Endothelial cell of umbilical vein (primary cell): Measurements from ENCODE around the gene PRPSAP1. TPM values are rescaled to one million over a fixed set of nuclear protein-coding genes. Genes with fewer than 3 reads are reported as not detected.

Experiments
- BruUV-seq: library from RNA; stranded (reverse); fragments of 400-500 nt; replicated peaks from 2 replicates; lab custom pipeline; 2021; lab: Mats Ljungman, UMichigan
- CTCF ChIA-PET: fragments of 300-600, 350-600 bp; sonication (Branson Sonifier 250); formaldehyde crosslinking; loops from one replicate; lab custom pipeline; 2021; ENCODE audit warnings: antibody characterized with exemption, inconsistent platforms; lab: Charles Lee
- POLR2A ChIA-PET: fragments of 300-600, 350-600 bp; sonication (Branson Sonifier 250); formaldehyde crosslinking; loops from one replicate; lab custom pipeline; 2021; ENCODE audit warnings: antibody characterized with exemption, inconsistent platforms; lab: Charles Lee
- DNase-seq: peaks from one replicate; pipeline ENCODE4 v3.0.0-alpha.2; 2011; ENCODE audit warnings: low read depth, low spot score
- FAIRE-seq: peaks from 2 replicates; lab custom pipeline; 2011; peaks lifted over from hg19 to GRCh38; lab: Jason Lieb, UNC
- H2AFZ ChIP-seq: 2 replicates; pipeline ENCODE4 v1.6.0; 2012; ENCODE audit warnings: low read depth, low read length, control low read depth, inconsistent platforms
- H3K27ac ChIP-seq: 2 replicates; pipeline ENCODE4 v1.5.1; 2011; ENCODE audit warnings: low read depth, mild to moderate bottlenecking, control low read depth, low read length, moderate library complexity; ENCODE audit not compliant: insufficient read depth
- H3K27me3 ChIP-seq, 2 experiments: 2 replicates each; pipeline versions ENCODE4 v1.6.0 to v1.6.1; 2011; ENCODE audit warnings: low read length in 2 of 2, mixed read lengths in 1 of 2; ENCODE audit not compliant: control insufficient read depth in 2 of 2, insufficient read depth in 2 of 2
- H3K36me3 ChIP-seq, 2 experiments: 2 replicates in 1 of 2; 3 replicates in 1 of 2; pipeline ENCODE4 v1.5.1; 2011; ENCODE audit warnings: low read length in 2 of 2, mild to moderate bottlenecking in 1 of 2, moderate library complexity in 1 of 2; ENCODE audit not compliant: control insufficient read depth in 2 of 2, insufficient read depth in 2 of 2; ENCODE audit errors: extremely low read depth in 1 of 2
- H3K4me1 ChIP-seq: 3 replicates; pipeline ENCODE4 v1.5.1; 2011; ENCODE audit warnings: mild to moderate bottlenecking, low read length; ENCODE audit not compliant: control insufficient read depth, insufficient read depth; ENCODE audit errors: extremely low read depth
- H3K4me2 ChIP-seq: 2 replicates; pipeline ENCODE4 v1.6.1; 2011; ENCODE audit warnings: low read length, control low read depth, mixed read lengths; ENCODE audit not compliant: insufficient read depth
- H3K4me3 ChIP-seq, 3 experiments: fragments of 200-600 bp in 1 of 3; sonication (generic), shearing (Covaris generic) in 1 of 3; replicated peaks in 1 of 3; 2 replicates each; pipeline ENCODE4 v1.5.1; 2011 to 2016; ENCODE audit warnings: control low read depth in 3 of 3, low read length in 3 of 3, mild to moderate bottlenecking in 2 of 3, inconsistent platforms in 1 of 3, low read depth in 1 of 3, moderate library complexity in 1 of 3; ENCODE audit not compliant: insufficient read depth in 1 of 3
- H3K79me2 ChIP-seq: 2 replicates; pipeline ENCODE4 v1.6.0; 2012; ENCODE audit warnings: low read length, inconsistent platforms; ENCODE audit not compliant: control insufficient read depth, insufficient read depth
- H3K9ac ChIP-seq: replicated peaks from 2 replicates; pipeline ENCODE3; 2011; ENCODE audit warnings: low read length, control low read depth; ENCODE audit not compliant: insufficient read depth; ENCODE audit errors: extremely low read depth
- H3K9me1 ChIP-seq: replicated peaks from 3 replicates; pipeline ENCODE4 v1.6.0; 2011; ENCODE audit warnings: mild to moderate bottlenecking, low read length; ENCODE audit not compliant: control insufficient read depth, insufficient read depth; ENCODE audit errors: extremely low read depth
- H3K9me3 ChIP-seq: replicated peaks from 2 replicates; pipeline ENCODE4 v1.5.1; 2012; ENCODE audit warnings: low read length, inconsistent platforms; ENCODE audit not compliant: control insufficient read depth, insufficient read depth
- H4K20me1 ChIP-seq: replicated peaks from 2 replicates; pipeline ENCODE3; 2011; ENCODE audit warnings: mild to moderate bottlenecking, low read length; ENCODE audit not compliant: control insufficient read depth, insufficient read depth; ENCODE audit errors: extremely low read depth
- CTCF ChIP-seq, 2 donors: IDR thresholded peaks; 1 replicate in 1 of 2; 2 replicates in 1 of 2; pipeline ENCODE4 v1.5.1; 2011; ENCODE audit warnings: low read length in 2 of 2, mild to moderate bottlenecking in 2 of 2, moderate library complexity in 2 of 2, control low read depth in 1 of 2, inconsistent platforms in 1 of 2, low read depth in 1 of 2; ENCODE audit not compliant: insufficient read depth in 1 of 2; ENCODE audit errors: extremely low read depth in 1 of 2
- EZH2 ChIP-seq: IDR thresholded peaks from 2 replicates; pipeline ENCODE4 v1.6.1; 2012; ENCODE audit warnings: borderline replicate concordance, low read depth, mild to moderate bottlenecking, moderate library complexity, low read length, inconsistent platforms; ENCODE audit not compliant: severe bottlenecking
- FOS ChIP-seq: IDR thresholded peaks from 2 replicates; pipeline ENCODE4 v1.6.1; 2011; ENCODE audit warnings: mild to moderate bottlenecking, low read length, moderate library complexity, borderline replicate concordance; ENCODE audit not compliant: insufficient read depth
- GATA2 ChIP-seq: IDR thresholded peaks from 2 replicates; pipeline ENCODE4 v1.7.0; 2011; ENCODE audit warnings: low read depth, mild to moderate bottlenecking, moderate library complexity, mixed read lengths, low read length; ENCODE audit not compliant: insufficient read length, insufficient read depth
- JUN ChIP-seq: IDR thresholded peaks from 2 replicates; pipeline ENCODE4 v1.6.1; 2011; ENCODE audit warnings: borderline replicate concordance, low read depth; ENCODE audit not compliant: insufficient read length, insufficient read depth
- MAX ChIP-seq: IDR thresholded peaks from 2 replicates; pipeline ENCODE4 v1.6.1; 2011; ENCODE audit not compliant: insufficient read depth, insufficient read length
- MYC ChIP-seq: IDR thresholded peaks from one replicate; pipeline ENCODE4 v1.6.1; 2011; ENCODE audit warnings: mild to moderate bottlenecking, low read depth, low read length
- POLR2A ChIP-seq: IDR thresholded peaks from 2 replicates; pipeline ENCODE4 v1.6.1; 2012; ENCODE audit warnings: low read depth, mild to moderate bottlenecking, control low read depth, low read length
- POLR2AphosphoS5 ChIP-seq: IDR thresholded peaks from 2 replicates; pipeline ENCODE4 v1.6.1; 2012; ENCODE audit warnings: low read depth, mild to moderate bottlenecking, control low read depth, low read length, moderate library complexity; ENCODE audit not compliant: insufficient read depth
- dilution Hi-C: fragments of 300-500 bp; cut with MboI; formaldehyde crosslinking; loops from one replicate; pipeline ENCODE4 v1.15.0; 2019; ENCODE audit warnings: low sequenced_read_pairs; ENCODE audit not compliant: extremely low pct_ligation_motif_present
- intact Hi-C: fragments of 100-400 bp; cut with micrococcal nuclease; formaldehyde crosslinking; loops from one replicate; pipeline ENCODE4 v1.10.0; 2022
- polyA plus RNA-seq, 4 experiments: library from polyadenylated mRNA; depleted of rRNA in 3 of 4; stranded (reverse) in 3 of 4; unstranded in 1 of 4; fragments of >200 nt; gene quantifications; 2 replicates each; pipeline versions ENCODE4 v1.2.1 to v1.2.3, GENCODE V29; 2011 to 2012; ENCODE audit warnings: missing spikeins in 1 of 4
- total RNA-seq: library from RNA; stranded (reverse); gene quantifications from 2 replicates; pipeline ENCODE4 v1.2.3, GENCODE V29; 2021

PRPSAP1 gene
- total and polyA plus RNA-seq, 2 donors (not counting 3 experiments of a cell fraction or from before 2014, with no cell fraction given) = 90.2 to 123 TPM

- Histone ChIP-seq H3K27me3 (no peaks in the 10 kb centered on the region), H3K79me2 (no peaks in the 10 kb centered on the region), H3K36me3 (peaks cover 10 to 13% of the 10 kb centered on the region in 2 experiments), H3K27ac (no peak within 1 kb of the TSS), H3K4me1 (no peaks in the 10 kb centered on the region), H3K4me2 (no peak within 1 kb of the TSS), H3K9me3 (no peaks in the 10 kb centered on the region), H4K20me1 (no peaks in the 10 kb centered on the region), H3K9me1 (no peaks in the 10 kb centered on the region), H3K9ac (no peak within 1 kb of the TSS), H2AFZ (no peak within 1 kb of the TSS), H3K4me3 (no peak within 1 kb of the TSS)
- dilution Hi-C loops (no loop called here), intact Hi-C loops (no loop called here)
- DNase-seq (no peak), FAIRE-seq (no peak)
- POLR2A ChIA-PET = no interaction called here
- BruUV-seq = no TSS peak
- TF ChIP-seq CTCF (IDR thresholded peaks at IDR 0.05; ENCODE audit: extremely low read depth in 1 of 2, insufficient read depth in 1 of 2, low read depth in 1 of 2, low read length in 2 of 2) (no peak), JUN (no peak), POLR2AphosphoS5 (no peak), FOS (no peak), MYC (no peak), GATA2 (no peak), POLR2A (no peak), EZH2 (no peak), MAX (no peak)
- CTCF ChIA-PET = interaction anchor here (1.0 to 4.2 kb wide), 4 partner anchors 28 to 90 kb away, joined by 3 to 24 read pairs (median 4); partner anchors contain the start of gene SPHK1
These were observed 45.8 kb downstream of the PRPSAP1 start, which contains the start of gene QRICH2 for GRCh38 chr17:76307966-76308338. TSS of gene QRICH2 (minus strand) at chr17:76308276. CDS start at chr17:76307998, 278 bp downstream.
